ENCODE measurements around the gene IARS2.

DNA sequence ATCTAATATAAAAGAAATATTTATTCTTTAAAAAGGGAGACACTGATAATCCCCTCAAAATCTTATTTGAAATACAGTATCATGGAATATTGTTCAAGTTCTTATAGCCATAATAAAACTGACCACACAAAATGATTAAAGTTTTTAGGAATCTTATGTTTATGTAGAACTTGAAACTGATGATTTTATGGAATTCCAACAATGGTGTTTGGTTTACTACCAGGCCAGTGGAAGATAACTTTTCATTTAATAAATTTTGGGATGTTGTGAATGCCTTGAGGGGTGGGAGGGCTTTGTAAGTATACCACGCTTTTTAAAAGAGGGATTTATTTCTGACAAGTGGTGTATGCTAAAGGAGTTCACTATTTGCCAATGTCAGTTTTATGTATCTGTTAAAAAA is 90.6 kb downstream of the IARS2 start:
- TF ChIP-seq, protein P1, sequence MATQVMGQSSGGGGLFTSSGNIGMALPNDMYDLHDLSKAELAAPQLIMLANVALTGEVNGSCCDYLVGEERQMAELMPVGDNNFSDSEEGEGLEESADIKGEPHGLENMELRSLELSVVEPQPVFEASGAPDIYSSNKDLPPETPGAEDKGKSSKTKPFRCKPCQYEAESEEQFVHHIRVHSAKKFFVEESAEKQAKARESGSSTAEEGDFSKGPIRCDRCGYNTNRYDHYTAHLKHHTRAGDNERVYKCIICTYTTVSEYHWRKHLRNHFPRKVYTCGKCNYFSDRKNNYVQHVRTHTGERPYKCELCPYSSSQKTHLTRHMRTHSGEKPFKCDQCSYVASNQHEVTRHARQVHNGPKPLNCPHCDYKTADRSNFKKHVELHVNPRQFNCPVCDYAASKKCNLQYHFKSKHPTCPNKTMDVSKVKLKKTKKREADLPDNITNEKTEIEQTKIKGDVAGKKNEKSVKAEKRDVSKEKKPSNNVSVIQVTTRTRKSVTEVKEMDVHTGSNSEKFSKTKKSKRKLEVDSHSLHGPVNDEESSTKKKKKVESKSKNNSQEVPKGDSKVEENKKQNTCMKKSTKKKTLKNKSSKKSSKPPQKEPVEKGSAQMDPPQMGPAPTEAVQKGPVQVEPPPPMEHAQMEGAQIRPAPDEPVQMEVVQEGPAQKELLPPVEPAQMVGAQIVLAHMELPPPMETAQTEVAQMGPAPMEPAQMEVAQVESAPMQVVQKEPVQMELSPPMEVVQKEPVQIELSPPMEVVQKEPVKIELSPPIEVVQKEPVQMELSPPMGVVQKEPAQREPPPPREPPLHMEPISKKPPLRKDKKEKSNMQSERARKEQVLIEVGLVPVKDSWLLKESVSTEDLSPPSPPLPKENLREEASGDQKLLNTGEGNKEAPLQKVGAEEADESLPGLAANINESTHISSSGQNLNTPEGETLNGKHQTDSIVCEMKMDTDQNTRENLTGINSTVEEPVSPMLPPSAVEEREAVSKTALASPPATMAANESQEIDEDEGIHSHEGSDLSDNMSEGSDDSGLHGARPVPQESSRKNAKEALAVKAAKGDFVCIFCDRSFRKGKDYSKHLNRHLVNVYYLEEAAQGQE (IDR thresholded peaks at IDR 0.05; ENCODE audit: low read depth) = no peak
- TF ChIP-seq USF1 (IDR thresholded peaks at IDR 0.05) = no peak
- TF ChIP-seq CREB1 (IDR thresholded peaks at IDR 0.05; ENCODE audit: low read depth) = no peak
- TF ChIP-seq YY1 (IDR thresholded peaks at IDR 0.05; ENCODE audit: low read depth) = no peak
- TF ChIP-seq TAF1 (IDR thresholded peaks at IDR 0.05; ENCODE audit: low read depth) = no peak
- no peak for TF ChIP-seq MAX (IDR thresholded peaks at IDR 0.05)
- TF ChIP-seq TCF12 (IDR thresholded peaks at IDR 0.05; ENCODE audit: low read depth) = no peak
- TF ChIP-seq FOXM1 (IDR thresholded peaks at IDR 0.05; ENCODE audit: borderline replicate concordance, low read depth) = no peak
